Activated T-cell treated with anti-CD3 and anti-CD28 coated beads for 1 hour (primary cell): ENCODE measurements around the gene HPS5.
"Not testable (repeated sequence)": the region's sequence is repeated elsewhere in the genome, so short reads cannot be mapped to it uniquely, and the experiment has no call there.

ENCODE experiments used
- DNase-seq: peaks from one replicate; pipeline ENCODE4 v3.0.0-alpha.2; 2020; ENCODE audit warnings: low read depth

The HPS5 gene

DNA sequence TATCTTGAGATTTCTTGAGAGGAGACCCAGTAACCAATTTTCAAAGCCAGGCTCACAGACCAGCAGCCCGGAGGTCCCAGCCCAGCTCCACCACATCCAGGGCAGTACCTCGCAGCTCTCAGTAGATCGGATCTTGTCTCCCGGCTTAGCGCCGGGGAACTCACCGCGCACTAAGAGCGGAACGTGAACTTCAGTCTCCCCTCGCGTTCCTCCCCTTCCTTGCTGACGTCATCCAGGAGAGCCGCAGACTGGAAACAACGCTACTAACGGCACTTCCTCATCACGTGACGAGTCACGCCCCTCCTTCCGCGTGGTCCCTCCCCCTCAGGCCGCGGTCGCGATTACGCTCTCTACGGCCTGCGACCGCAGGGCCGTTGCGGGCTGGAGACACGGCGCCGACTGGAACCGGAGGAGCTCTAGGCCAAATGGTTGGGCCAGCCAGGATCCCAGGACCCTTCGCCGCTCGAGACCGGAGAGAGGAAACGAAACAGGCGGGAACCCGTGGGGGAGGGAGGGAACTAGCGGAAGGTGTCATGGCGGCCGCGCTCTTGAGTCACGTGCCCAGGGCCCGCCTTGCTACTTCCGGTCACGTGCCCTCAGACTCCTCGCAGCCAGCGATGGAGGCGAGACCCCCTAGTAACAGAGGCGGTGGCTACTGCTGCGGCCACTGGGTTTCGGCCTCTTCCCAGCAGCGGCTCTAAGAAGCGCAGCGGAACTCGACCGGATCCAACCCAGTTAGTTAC is at the start of gene HPS5, which contains the start of gene GTF2H1:
Gene HPS5 (minus strand): TSS at position 172 of the 743 bp plus-strand sequence. CDS start 4,282 bp downstream, outside the sequence.
Gene GTF2H1 (plus strand): TSS at position 599 of the 743 bp plus-strand sequence. CDS start 10,508 bp downstream, outside the sequence.
- DNase-seq, result peak; percentile 90

GRCh38 chr11:18371279-18371678 is 49.3 kb upstream of the HPS5 start:
- no peak for DNase-seq

GRCh38 chr11:18369398-18369797 is 47.5 kb upstream of the HPS5 start:
- no peak for DNase-seq

DNA sequence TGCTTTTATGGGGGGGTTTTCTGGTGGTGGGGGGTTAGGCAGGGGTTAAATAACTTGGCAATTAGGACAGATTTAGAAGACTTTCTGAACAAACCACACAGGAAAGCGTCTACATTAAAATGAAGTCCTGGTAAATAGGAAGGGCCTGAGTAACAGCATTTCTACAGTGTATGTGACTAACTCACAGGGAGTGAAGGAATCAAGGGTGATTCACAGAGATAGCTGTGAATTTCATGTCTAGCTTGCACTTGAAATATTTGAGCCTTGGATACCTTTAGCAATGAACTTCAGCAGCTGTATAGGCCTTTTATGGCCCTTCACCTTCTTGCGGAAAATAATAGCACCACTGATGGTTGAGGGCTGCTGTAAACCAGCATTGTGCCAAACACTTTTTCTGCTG is 46.3 kb upstream of the HPS5 start:
- DNase-seq, result no peak

GRCh38 chr11:18367431-18367830 is 45.5 kb upstream of the HPS5 start:
- no peak for DNase-seq

DNA sequence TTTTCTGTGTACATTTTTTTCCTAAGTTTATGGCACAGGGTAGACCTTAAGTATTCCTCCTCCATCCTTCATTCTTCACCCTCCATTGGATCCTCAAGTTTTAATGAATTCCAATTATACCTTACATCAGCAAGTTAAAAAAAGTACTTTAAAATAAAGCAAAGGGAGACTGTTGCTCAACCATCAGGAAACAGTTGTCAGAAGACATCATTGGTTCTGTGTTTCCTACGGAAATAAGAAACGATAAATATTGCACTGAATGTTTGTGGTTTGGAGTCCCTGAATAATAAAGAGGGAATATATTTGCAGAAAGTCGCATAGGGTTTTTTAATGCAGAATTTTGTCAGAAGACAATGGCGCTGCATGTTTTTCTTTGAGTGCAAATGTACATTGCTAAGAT is 44.3 kb upstream of the HPS5 start:
- no peak for DNase-seq

DNA sequence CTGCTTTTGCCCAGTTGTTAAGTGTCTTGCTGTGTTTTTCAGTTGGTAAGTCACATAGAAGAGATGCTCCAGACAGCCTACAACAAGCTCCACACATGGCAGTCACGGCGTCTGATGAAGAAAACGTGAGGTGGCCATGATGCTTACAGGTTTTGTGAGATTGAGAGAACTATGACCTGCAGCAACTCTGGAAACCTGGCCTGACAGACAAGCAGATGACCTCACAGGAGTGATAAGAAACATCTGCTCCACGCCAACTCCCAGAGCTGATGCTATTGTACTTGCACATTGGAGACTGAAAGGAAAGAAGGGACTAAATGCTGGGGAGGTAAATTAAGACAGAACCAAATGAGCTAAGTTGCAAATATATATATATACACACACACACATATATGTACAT is 43.8 kb upstream of the HPS5 start:
- DNase-seq, result no peak

DNA sequence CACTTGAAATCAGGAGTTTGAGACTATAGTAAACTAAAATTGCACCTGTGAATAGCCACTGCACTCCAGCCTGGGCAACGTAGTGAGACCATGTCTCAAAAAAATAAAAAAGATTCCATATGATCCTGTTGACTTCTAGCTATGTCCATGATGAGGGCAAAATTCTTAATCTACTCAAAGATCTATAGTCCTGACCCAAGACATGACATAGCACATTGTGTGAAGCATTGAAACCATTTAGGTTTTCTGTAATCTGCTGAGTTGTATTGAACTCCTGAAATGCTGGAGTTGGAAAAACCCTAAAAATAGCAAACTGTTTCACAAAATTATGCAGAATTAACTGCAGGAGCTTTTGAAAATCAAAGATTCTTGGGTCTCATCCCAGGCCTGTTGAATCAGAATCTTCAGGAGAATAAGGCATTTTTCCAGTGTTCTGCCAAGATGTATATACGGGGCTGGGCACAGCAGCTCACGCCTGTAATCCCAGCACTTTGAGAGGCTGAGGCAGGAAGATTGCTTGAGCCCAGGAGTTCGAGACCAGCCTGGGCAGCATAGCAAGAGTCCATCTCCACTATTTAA is 42.6 kb upstream of the HPS5 start:
- no peak for DNase-seq

GRCh38 chr11:18361154-18361553 is 39.2 kb upstream of the HPS5 start:
- DNase-seq, result no peak

DNA sequence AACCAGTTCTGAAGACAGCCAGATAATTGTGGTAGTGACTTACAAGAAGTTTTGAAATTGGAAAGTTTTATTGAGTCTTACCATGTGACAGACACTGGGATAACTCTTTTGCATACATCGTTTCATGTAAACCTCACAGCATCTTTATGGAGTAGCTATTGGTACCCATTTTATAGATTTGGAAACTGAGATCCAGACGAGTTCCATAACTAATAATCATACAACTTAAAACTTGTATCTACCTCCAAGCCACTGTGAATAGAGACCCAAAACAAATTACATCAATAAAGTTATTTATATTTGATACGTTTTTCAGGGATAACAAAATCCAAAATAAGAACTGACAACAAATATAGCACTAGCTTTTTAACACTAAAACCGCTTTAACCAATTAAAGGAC is 36.7 kb upstream of the HPS5 start:
- DNase-seq, result no peak

DNA sequence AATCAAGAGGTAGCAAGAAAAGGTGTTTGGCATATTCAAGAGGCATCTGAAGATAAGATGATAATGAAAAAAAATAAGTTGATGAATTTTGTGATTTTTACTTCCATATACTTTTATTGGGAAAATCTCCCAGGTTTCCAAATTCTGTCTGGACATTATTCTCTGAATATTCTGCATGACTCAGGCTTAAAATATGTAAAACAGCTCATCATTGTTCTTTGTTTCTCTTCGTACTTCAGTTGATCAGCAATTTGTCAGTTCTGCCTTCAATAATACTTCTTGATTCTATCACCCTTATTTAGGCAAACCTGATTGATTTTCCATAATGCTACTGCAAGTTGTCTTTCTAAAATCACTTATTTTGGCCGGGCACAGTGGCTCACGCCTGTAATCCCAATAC is 30.6 kb upstream of the HPS5 start:
- DNase-seq, result no peak

DNA sequence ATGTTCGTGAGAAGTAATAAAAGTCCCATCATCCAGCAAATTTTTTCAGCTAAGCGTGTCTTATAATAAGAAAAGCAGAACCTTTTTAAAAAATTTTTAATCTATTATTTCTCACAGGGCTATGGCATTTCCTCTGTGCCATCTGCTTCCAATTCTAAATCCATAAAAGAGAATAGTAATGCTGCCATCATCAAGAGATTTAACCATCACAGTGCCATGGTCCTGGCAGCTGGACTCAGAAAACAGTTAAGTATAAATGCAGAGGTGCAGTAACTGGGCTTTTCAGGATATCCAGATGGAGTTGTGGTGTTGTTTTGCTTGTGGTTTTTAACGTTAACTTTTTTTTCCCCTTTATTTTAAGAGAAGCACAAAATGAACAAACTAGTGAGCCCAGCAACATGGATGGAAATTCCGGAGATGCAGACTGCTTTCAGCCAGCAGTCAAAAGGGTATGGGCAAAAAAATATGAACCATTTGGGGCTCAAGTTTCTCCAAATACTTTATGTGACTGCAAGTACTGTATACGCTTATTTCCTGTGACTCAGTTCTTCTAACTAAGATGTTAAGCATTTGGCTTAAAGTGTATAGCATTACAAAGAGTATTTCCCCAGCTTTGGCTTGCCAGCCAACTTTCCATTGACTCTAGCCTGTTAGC is 25.7 kb upstream of the HPS5 start:
- no peak for DNase-seq

DNA sequence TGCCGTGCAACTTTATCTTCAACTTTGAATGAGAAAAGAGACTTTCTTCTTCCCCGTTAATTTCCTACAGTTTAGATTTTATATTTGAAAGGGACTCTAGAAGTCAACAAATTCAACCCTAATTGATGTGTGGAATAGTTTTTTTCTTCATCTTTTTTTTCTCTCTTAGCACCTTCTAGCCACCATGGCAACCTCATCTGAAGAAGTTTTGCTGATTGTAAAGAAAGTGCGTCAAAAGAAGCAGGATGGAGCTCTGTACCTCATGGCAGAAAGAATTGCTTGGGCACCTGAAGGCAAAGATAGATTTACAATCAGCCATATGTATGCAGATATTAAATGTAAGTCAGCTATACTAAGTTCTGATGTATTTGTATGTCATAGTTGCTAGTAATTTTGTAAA is 11.0 kb upstream of the HPS5 start:
- DNase-seq, result no peak

GRCh38 chr11:18332302-18332701 is 10.4 kb upstream of the HPS5 start:
- no peak for DNase-seq

GRCh38 chr11:18330921-18331320 is 9.0 kb upstream of the HPS5 start:
- DNase-seq, result no peak

- DNase-seq, result no peak
These were observed 7.4 kb upstream of the HPS5 start for GRCh38 chr11:18329196-18329870.

DNA sequence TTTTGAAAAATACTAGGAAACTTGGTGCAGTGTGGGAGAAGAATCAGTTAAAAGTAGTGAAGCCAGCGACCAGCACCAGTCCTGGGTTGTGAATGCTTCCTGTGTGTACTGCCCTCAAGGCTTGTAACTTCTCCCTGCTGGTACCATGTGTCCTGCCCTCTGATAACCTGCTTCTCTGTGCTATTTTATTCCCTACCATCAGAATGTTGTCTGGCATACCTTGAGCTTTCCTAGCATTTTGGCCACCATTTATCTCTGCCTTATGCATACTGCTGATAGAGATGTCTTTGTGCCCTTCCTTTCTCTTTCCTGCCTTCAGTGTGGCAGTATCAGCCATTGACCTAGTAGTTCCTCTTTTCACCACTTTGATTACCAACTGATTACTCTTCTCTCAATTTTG is 2.4 kb upstream of the HPS5 start:
- DNase-seq, result no peak

- DNase-seq, result not testable (repeated sequence)
These were observed 1.9 kb upstream of the HPS5 start for GRCh38 chr11:18323881-18324280.

DNA sequence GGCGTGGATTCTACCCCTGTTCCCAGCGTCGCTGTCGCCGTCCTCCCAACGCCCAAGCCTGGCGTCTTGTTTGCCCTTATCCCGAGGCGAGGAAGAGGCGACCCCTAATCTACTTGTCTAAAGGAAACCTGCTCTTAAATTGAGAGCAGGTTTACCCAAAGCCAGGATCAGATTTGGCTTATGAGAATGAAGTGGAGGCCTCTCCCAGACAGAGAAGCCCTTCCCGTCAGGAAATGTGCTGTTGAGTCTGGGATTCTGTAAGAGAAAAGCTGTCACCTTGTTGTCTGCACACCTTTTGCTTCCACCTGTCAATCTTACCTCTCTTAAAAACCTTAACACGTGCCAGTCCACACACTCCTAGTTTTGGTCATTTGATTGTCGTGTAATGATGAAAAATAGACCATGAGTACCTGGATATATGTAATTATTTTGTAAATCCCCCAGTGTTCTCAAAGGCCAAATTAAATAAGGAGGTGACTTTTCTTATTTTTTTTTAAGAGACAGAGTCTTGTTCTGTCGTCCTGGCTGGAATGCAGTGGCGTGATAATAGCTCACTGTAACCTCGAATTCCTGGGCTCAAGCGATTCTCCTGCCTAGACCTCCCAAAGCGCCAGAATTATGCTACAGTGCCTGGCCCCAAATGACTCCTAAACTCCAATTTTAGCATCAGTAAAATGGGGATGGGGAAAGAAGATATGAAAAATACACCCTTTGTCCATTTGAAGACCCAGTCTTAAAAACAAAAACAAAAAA is 1.1 kb upstream of the HPS5 start:
- no peak for DNase-seq

DNA sequence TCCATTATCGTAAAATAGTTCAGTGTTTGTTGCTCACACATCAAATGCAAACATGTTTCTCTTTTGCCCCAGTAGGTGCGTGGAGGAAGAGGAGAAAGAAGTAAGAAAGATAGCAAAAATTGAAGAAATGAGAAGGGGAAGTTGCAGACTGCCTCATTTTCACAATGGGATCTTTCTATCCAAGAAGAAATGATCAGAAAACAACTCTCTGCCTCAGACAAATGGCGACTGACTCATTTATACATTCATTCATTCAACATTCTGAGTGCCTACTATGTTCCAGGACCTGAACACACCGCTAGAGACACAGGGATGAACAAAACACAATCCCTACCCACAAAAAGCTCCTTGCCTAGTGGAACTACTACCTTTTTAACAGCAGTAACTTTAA is 367 bp downstream of the HPS5 start:
- DNase-seq, result no peak

GRCh38 chr11:18320617-18321016 is 1.3 kb downstream of the HPS5 start:
- DNase-seq, result no peak

- no peak for DNase-seq
These were observed 2.0 kb downstream of the HPS5 start for GRCh38 chr11:18319914-18320313.
